RPMI7951 (cell line): ENCODE measurements around the gene ORC3. TPM values are rescaled to one million over a fixed set of nuclear protein-coding genes. Genes with fewer than 3 reads are reported as not detected.

Experiments used
- total RNA-seq: library from RNA; depleted of rRNA; stranded (reverse); fragments of >200 nt; shearing (Covaris generic); gene quantifications from 2 replicates; pipeline ENCODE4 v1.2.3, GENCODE V29; 2014; rRNA removed

The ORC3 gene
- total RNA-seq, 1 experiment from 2014 or later: 66.3 TPM

Other genes starting within 250 kb of the ORC3 start
- gene C6orf163, start 245.3 kb upstream of the ORC3 start, total RNA-seq: 0.12 and 0.29 TPM in 2 replicates
- 0.12 TPM in 1 of 2 replicates, not detected in the other for gene CFAP206, start 182.2 kb upstream of the ORC3 start, total RNA-seq
- 23.9 and 27.3 TPM in 2 replicates for gene SLC35A1, start 117.2 kb upstream of the ORC3 start, total RNA-seq
- 34.7 and 40.4 TPM in 2 replicates for gene RARS2, start 148 bp upstream of the ORC3 start, total RNA-seq
- gene AKIRIN2, start 112.1 kb downstream of the ORC3 start, total RNA-seq: 14.1 and 17.3 TPM in 2 replicates